Measurements from ENCODE around the gene GTF3C2.
"Not testable (repeated sequence)": the region's sequence is repeated elsewhere in the genome, so short reads cannot be mapped to it uniquely, and the experiment has no call there.

The GTF3C2 gene

DNA sequence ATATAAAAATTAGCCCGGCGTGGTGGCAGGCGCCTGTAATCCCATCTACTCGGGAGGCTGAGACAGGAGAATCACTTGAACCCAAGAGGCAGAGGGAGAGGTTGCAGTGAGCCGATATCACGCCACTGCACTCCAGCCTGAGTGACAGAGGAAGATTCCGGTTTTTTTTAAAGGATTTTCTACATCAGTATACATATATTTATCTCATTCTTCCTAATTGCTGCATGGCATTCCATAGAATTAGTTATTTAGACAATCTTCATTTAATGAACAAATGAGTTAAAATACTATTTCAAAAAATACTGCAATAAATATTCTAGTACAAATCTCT lies 2.0 kb downstream of the GTF3C2 start:
- Histone ChIP-seq H2BK15ac (ENCODE audit: low read length) (no peak overlapping the region), H2BK12ac (ENCODE audit: low read length) (no peak overlapping the region), H3K9me3 (replicated peaks in 1 of 2; ENCODE audit: control insufficient read depth in 2 of 2, insufficient read depth in 1 of 2, low read depth in 1 of 2, low read length in 2 of 2) (peaks cover 0 to 7% of the 10 kb centered on the region in 2 donors), H3K4me2 (ENCODE audit: insufficient read depth, low read length, poor library complexity, severe bottlenecking) (no peak overlapping the region), H3K4me3 (ENCODE audit: low read length in 2 of 2) (no peak overlapping the region), H3K9ac (ENCODE audit: low read depth, low read length, poor library complexity) (no peak overlapping the region), H3K79me1 (ENCODE audit: low read depth, low read length) (peaks cover 7% of the 10 kb centered on the region), H3K27ac (replicated peaks; ENCODE audit: low read length) (no peak overlapping the region), H2BK5ac (ENCODE audit: low read length) (no peak overlapping the region), H3K23ac (ENCODE audit: low read depth, low read length, poor library complexity) (no peak overlapping the region), H3K36me3 (replicated peaks in 1 of 2; ENCODE audit: control insufficient read depth in 2 of 2, insufficient read depth in 2 of 2, low read length in 2 of 2) (peaks cover 2 to 23% of the 10 kb centered on the region in 2 donors), H2BK120ac (ENCODE audit: low read depth, low read length) (no peak overlapping the region), H2AFZ (ENCODE audit: low read length) (no peak overlapping the region), H2AK5ac (ENCODE audit: low read depth, low read length) (no peak overlapping the region), H3K4me1 (ENCODE audit: control insufficient read depth in 2 of 2, insufficient read depth in 1 of 2, low read depth in 1 of 2, low read length in 2 of 2) (peaks cover 0 to 3% of the 10 kb centered on the region in 2 donors), H4K8ac (ENCODE audit: low read depth, low read length) (no peak overlapping the region), H3K27me3 (ENCODE audit: control insufficient read depth in 3 of 3, insufficient read depth in 3 of 3, low read depth in 1 of 3, low read length in 3 of 3) (no peaks in the 10 kb centered on the region), H3K4ac (ENCODE audit: low read length) (no peak overlapping the region), H3K14ac (ENCODE audit: low read length) (no peak overlapping the region), H4K91ac (ENCODE audit: low read depth, low read length, poor library complexity) (no peak overlapping the region), H3K18ac (ENCODE audit: low read length) (no peak overlapping the region)
- no CpG with 5 or more reads among the region's 7 CpGs for WGBS, 2 donors (ENCODE audit: extremely low coverage in 2 of 2, insufficient read length in 2 of 2, insufficient replicate concordance in 1 of 2)
- DNase-seq (ENCODE audit: low spot score), result no peak

DNA sequence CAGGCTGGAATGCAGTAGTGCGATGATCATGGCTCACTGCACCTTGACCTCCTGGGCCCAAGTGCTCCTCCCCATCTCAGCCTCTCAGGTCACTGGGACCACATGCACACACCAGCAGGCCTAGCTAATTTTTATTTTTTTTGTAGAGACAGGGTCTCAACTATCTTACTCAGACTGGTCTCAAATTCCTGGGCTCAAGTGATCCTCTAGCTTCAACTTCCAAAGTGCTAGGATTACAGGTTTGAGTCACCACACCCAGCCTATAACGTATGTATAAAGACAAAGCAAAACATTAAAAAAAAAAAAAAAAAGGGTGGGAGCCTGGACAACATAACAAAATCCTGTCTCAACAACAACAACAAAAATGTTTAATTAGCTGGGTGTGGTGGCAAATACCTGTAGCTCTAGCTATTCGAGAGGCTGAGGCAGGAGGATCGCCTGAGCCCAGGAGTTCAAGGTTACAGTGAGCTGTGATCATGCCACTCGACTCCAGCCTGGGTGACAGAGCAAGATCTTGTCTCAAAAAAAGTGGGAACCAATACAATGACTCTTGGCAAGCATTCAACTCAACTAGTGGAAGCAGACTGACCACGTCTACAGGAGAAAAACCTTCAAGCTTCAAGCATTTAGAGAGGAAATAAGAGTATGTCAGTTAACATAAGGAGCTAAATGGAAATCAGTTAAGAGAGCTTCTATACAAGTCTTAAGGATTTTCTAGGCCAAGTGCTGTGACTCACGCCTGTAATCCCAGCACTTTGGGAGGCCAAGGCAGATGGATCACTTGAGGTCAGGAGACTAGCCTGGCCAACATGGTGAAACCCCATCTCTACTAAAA lies 2.6 kb downstream of the GTF3C2 start:
- DNase-seq (ENCODE audit: low spot score), result no peak
- H2BK12ac ChIP-seq (ENCODE audit: low read length), result no peak overlapping the region
- H2AK5ac ChIP-seq (ENCODE audit: low read depth, low read length), result no peak overlapping the region
- H3K4me2 ChIP-seq (ENCODE audit: insufficient read depth, low read length, poor library complexity, severe bottlenecking), result no peak overlapping the region
- H3K9me3 ChIP-seq (replicated peaks in 1 of 2; ENCODE audit: control insufficient read depth in 2 of 2, insufficient read depth in 1 of 2, low read depth in 1 of 2, low read length in 2 of 2), result peaks cover 0 to 7% of the 10 kb centered on the region in 2 donors
- no peak overlapping the region for H3K18ac ChIP-seq (ENCODE audit: low read length)
- H4K8ac ChIP-seq (ENCODE audit: low read depth, low read length), result no peak overlapping the region
- no CpG with 5 or more reads among the region's 7 CpGs for WGBS, 2 donors (ENCODE audit: extremely low coverage in 2 of 2, insufficient read length in 2 of 2, insufficient replicate concordance in 1 of 2)
- H3K9ac ChIP-seq (ENCODE audit: low read depth, low read length, poor library complexity), result no peak overlapping the region
- H2AFZ ChIP-seq (ENCODE audit: low read length), result no peak overlapping the region
- peaks cover 7% of the 10 kb centered on the region for H3K79me1 ChIP-seq (ENCODE audit: low read depth, low read length)
- no peaks in the 10 kb centered on the region for H3K27me3 ChIP-seq (ENCODE audit: control insufficient read depth in 3 of 3, insufficient read depth in 3 of 3, low read depth in 1 of 3, low read length in 3 of 3)
- H2BK15ac ChIP-seq (ENCODE audit: low read length), result no peak overlapping the region
- H3K27ac ChIP-seq (replicated peaks; ENCODE audit: low read length), result no peak overlapping the region
- H3K4ac ChIP-seq (ENCODE audit: low read length), result no peak overlapping the region
- peaks cover 2 to 26% of the 10 kb centered on the region in 2 donors for H3K36me3 ChIP-seq (replicated peaks in 1 of 2; ENCODE audit: control insufficient read depth in 2 of 2, insufficient read depth in 2 of 2, low read length in 2 of 2)
- H3K14ac ChIP-seq (ENCODE audit: low read length), result no peak overlapping the region
- H3K23ac ChIP-seq (ENCODE audit: low read depth, low read length, poor library complexity), result no peak overlapping the region
- peaks cover 0 to 3% of the 10 kb centered on the region in 2 donors for H3K4me1 ChIP-seq (ENCODE audit: control insufficient read depth in 2 of 2, insufficient read depth in 1 of 2, low read depth in 1 of 2, low read length in 2 of 2)
- no peak overlapping the region for H2BK120ac ChIP-seq (ENCODE audit: low read depth, low read length)
- no peak overlapping the region for H2BK5ac ChIP-seq (ENCODE audit: low read length)
- no peak overlapping the region for H3K4me3 ChIP-seq (ENCODE audit: low read length in 2 of 2)
- H4K91ac ChIP-seq (ENCODE audit: low read depth, low read length, poor library complexity), result no peak overlapping the region

DNA sequence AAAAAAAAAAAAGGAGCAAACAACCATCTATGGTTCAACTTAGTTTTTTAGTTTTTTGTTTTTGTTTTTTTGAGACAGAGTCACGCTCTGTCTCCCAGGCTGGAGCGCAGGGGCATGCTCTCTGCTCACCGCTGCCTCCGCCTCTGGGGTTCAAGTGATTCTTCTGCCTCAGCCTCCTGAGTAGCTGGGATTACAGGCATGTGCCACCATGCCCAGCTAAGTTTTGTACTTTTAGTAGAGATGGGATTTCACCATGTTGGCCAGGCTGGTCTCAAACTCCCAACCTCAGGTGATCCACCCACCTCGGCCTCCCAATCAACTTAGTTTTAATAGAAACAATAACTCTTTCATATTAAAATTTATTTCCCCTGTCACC lies 3.2 kb downstream of the GTF3C2 start:
- not testable (repeated sequence) for H3K27ac ChIP-seq (replicated peaks; ENCODE audit: low read length)
- WGBS, 2 donors (ENCODE audit: extremely low coverage in 2 of 2, insufficient read length in 2 of 2, insufficient replicate concordance in 1 of 2), result no CpG with 5 or more reads among the region's 5 CpGs

DNA sequence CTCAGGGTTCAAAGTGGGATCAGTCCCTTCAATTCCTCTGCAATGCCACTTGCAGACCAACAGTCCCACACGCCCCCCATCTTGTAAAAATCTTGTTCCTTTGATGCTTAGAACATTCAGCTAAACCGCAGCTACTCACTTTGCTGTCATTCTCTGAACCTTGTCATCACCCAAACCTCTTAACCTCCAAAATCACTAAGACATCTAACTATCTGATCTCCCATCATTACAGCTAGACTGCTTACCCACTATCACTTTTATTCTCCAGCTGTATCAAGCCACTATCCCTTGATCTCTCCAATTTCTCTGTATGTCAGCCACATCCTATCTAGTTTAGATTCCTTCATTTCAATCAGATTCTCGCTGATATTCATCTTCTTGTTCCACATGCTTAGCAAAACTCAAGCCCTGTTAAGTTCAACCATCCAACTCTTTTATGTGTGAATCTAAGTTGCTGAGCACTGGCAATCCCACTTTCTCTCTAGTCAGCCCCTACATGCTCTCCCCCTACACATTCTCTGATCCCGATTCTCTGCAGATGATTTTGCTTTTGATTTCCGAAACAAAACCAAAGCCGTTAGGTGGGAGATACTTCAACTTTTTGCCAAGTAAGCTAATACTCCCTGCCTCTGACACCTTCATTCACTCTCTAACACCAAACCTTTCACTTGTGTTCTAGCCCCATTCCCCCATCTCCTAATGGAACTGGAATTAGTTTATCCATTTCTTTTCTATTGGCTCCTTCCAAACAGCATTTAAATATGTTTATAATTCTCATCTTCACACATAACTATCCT lies 4.6 kb downstream of the GTF3C2 start:
- H3K9me3 ChIP-seq (replicated peaks in 1 of 2; ENCODE audit: control insufficient read depth in 2 of 2, insufficient read depth in 1 of 2, low read depth in 1 of 2, low read length in 2 of 2), result no peaks in the 10 kb centered on the region
- no peak overlapping the region for H2AK5ac ChIP-seq (ENCODE audit: low read depth, low read length)
- H3K4ac ChIP-seq (ENCODE audit: low read length), result no peak overlapping the region
- no peak overlapping the region for H3K27ac ChIP-seq (replicated peaks; ENCODE audit: low read length)
- no peaks in the 10 kb centered on the region for H3K27me3 ChIP-seq (ENCODE audit: control insufficient read depth in 3 of 3, insufficient read depth in 3 of 3, low read depth in 1 of 3, low read length in 3 of 3)
- no peak overlapping the region for H3K14ac ChIP-seq (ENCODE audit: low read length)
- H4K8ac ChIP-seq (ENCODE audit: low read depth, low read length), result no peak overlapping the region
- peaks cover 0 to 3% of the 10 kb centered on the region in 2 donors for H3K4me1 ChIP-seq (ENCODE audit: control insufficient read depth in 2 of 2, insufficient read depth in 1 of 2, low read depth in 1 of 2, low read length in 2 of 2)
- no peak for DNase-seq (ENCODE audit: low spot score)
- H3K4me2 ChIP-seq (ENCODE audit: insufficient read depth, low read length, poor library complexity, severe bottlenecking), result no peak overlapping the region
- no peak overlapping the region for H3K9ac ChIP-seq (ENCODE audit: low read depth, low read length, poor library complexity)
- H3K4me3 ChIP-seq (ENCODE audit: low read length in 2 of 2), result no peak overlapping the region
- no peak overlapping the region for H3K23ac ChIP-seq (ENCODE audit: low read depth, low read length, poor library complexity)
- H2BK15ac ChIP-seq (ENCODE audit: low read length), result no peak overlapping the region
- H2BK5ac ChIP-seq (ENCODE audit: low read length), result no peak overlapping the region
- no peak overlapping the region for H2BK120ac ChIP-seq (ENCODE audit: low read depth, low read length)
- no peak overlapping the region for H3K18ac ChIP-seq (ENCODE audit: low read length)
- no CpG with 5 or more reads among the region's 6 CpGs for WGBS, 2 donors (ENCODE audit: extremely low coverage in 2 of 2, insufficient read length in 2 of 2, insufficient replicate concordance in 1 of 2)
- no peak overlapping the region for H2AFZ ChIP-seq (ENCODE audit: low read length)
- H4K91ac ChIP-seq (ENCODE audit: low read depth, low read length, poor library complexity), result no peak overlapping the region
- H2BK12ac ChIP-seq (ENCODE audit: low read length), result no peak overlapping the region
- H3K79me1 ChIP-seq (ENCODE audit: low read depth, low read length), result peaks cover 10% of the 10 kb centered on the region
- H3K36me3 ChIP-seq (replicated peaks in 1 of 2; ENCODE audit: control insufficient read depth in 2 of 2, insufficient read depth in 2 of 2, low read length in 2 of 2), result peaks cover 2 to 22% of the 10 kb centered on the region in 2 donors

More for the DNA sequence above, 3.2 kb downstream of the GTF3C2 start:
- not testable (repeated sequence) for H3K23ac ChIP-seq (ENCODE audit: low read depth, low read length, poor library complexity); H3K4me2 ChIP-seq (ENCODE audit: insufficient read depth, low read length, poor library complexity, severe bottlenecking); DNase-seq (ENCODE audit: low spot score); H2BK12ac ChIP-seq (ENCODE audit: low read length); H2AK5ac ChIP-seq (ENCODE audit: low read depth, low read length); H3K4ac ChIP-seq (ENCODE audit: low read length); H4K91ac ChIP-seq (ENCODE audit: low read depth, low read length, poor library complexity); H2BK120ac ChIP-seq (ENCODE audit: low read depth, low read length); H3K79me1 ChIP-seq (ENCODE audit: low read depth, low read length); H4K8ac ChIP-seq (ENCODE audit: low read depth, low read length); H3K4me3 ChIP-seq (ENCODE audit: low read length in 2 of 2); H3K27me3 ChIP-seq (ENCODE audit: control insufficient read depth in 3 of 3, insufficient read depth in 3 of 3, low read depth in 1 of 3, low read length in 3 of 3); H3K4me1 ChIP-seq (ENCODE audit: control insufficient read depth in 2 of 2, insufficient read depth in 1 of 2, low read depth in 1 of 2, low read length in 2 of 2); H2BK15ac ChIP-seq (ENCODE audit: low read length); H3K9me3 ChIP-seq (replicated peaks in 1 of 2; ENCODE audit: control insufficient read depth in 2 of 2, insufficient read depth in 1 of 2, low read depth in 1 of 2, low read length in 2 of 2); H3K9ac ChIP-seq (ENCODE audit: low read depth, low read length, poor library complexity); H3K18ac ChIP-seq (ENCODE audit: low read length); H2BK5ac ChIP-seq (ENCODE audit: low read length); H2AFZ ChIP-seq (ENCODE audit: low read length); H3K14ac ChIP-seq (ENCODE audit: low read length)
- peaks cover 2 to 25% of the 10 kb centered on the region in 2 donors for H3K36me3 ChIP-seq (replicated peaks in 1 of 2; ENCODE audit: control insufficient read depth in 2 of 2, insufficient read depth in 2 of 2, low read length in 2 of 2)

Measured in neuronal stem cell (in vitro differentiated cells).